ENCODE data around the gene CCT6B. TPM values are rescaled to one million over a fixed set of nuclear protein-coding genes. Genes with fewer than 3 reads are reported as not detected.

CCT6B gene
- total and polyA plus RNA-seq, 2 of the 4 experiments (the other 2 are of a cell fraction) = 0.72 to 1.1 TPM

- peaks cover 52% of the 10 kb centered on the region for H3K36me3 ChIP-seq (ENCODE audit: control insufficient read depth, insufficient read depth, low read length)
- H3K4me1 ChIP-seq (ENCODE audit: control insufficient read depth, insufficient read depth, low read length) = peaks cover 22% of the 10 kb centered on the region
- no peak for TF ChIP-seq SMC3 (IDR thresholded peaks at IDR 0.05; ENCODE audit: low read depth, low read length)
- TF ChIP-seq CEBPB (IDR thresholded peaks at IDR 0.05; ENCODE audit: low read depth, low read length) = no peak
- TF ChIP-seq MAFK (IDR thresholded peaks at IDR 0.05; ENCODE audit: low read depth, low read length) = no peak
- TF ChIP-seq USF2 (IDR thresholded peaks at IDR 0.05; ENCODE audit: low read depth, low read length) = no peak
- no peak for TF ChIP-seq RAD21 (IDR thresholded peaks at IDR 0.05; ENCODE audit: low read length)
- no peak for TF ChIP-seq MXI1 (IDR thresholded peaks at IDR 0.05; ENCODE audit: borderline replicate concordance, low read depth, low read length)
- TF ChIP-seq POLR2A (IDR thresholded peaks at IDR 0.05; ENCODE audit: low read depth, low read length) = no peak
- no peak for TF ChIP-seq ELK1 (IDR thresholded peaks at IDR 0.05; ENCODE audit: borderline replicate concordance, low read depth, low read length)
- no peak for TF ChIP-seq CTCF (conservative IDR thresholded peaks at IDR 0.05; ENCODE audit: low read depth, low read length)
- in situ Hi-C loops (cut with MboI; ENCODE audit: low sequenced_read_pairs) = loop anchor here (5.0 to 25.0 kb wide), 2 partner anchors 93 to 588 kb away; partner anchors contain the start of genes AP2B1 and PEX12
- H3K27ac ChIP-seq (ENCODE audit: insufficient read depth, low read length) = no peak overlapping the region
- H2AK9ac ChIP-seq (replicated peaks; ENCODE audit: low read depth, low read length, poor library complexity) = no peak overlapping the region
- H3K9me1 ChIP-seq (ENCODE audit: insufficient read depth, low read length) = peaks cover 8% of the 10 kb centered on the region
- no peak overlapping the region for H4K8ac ChIP-seq (ENCODE audit: low read depth in 2 of 2, low read length in 2 of 2)
- H2AFZ ChIP-seq (replicated peaks; ENCODE audit: low read length, poor library complexity) = no peak overlapping the region
- H3K4me3 ChIP-seq (ENCODE audit: insufficient read depth, low read depth, low read length) = no peak overlapping the region
- no peak overlapping the region for H2BK20ac ChIP-seq (ENCODE audit: low read depth, low read length)
- DNase-seq = no peak
- no peak overlapping the region for H3K4ac ChIP-seq (ENCODE audit: low read depth, low read length)
- no TSS peak for BruUV-seq (replicated peaks)
- no peak overlapping the region for H3K4me2 ChIP-seq (ENCODE audit: low read depth, low read length)
- WGBS, 2 experiments (ENCODE audit: extremely low coverage in 2 of 2, insufficient read length in 1 of 2) = 100% methylated on average over 1 of the region's 2 CpGs; no CpG with 5 or more reads in 1 of the 2 experiments
- no peak overlapping the region for H4K5ac ChIP-seq (ENCODE audit: low read depth, low read length)
- H4K91ac ChIP-seq (ENCODE audit: insufficient read depth, low read depth, low read length) = no peak overlapping the region
- H2AK5ac ChIP-seq (ENCODE audit: low read depth, low read length) = 0 out of 2 replicates have a peak overlapping the region, but pooled peaks have one; percentile 40
- H3K14ac ChIP-seq (replicated peaks; ENCODE audit: low read depth, low read length) = no peak overlapping the region
- no peaks in the 10 kb centered on the region for H3K9me3 ChIP-seq (ENCODE audit: control insufficient read depth, insufficient read depth, low read length)
- peaks cover 0 to 15% of the 10 kb centered on the region in 2 experiments; a peak in 2 of 4 replicates for H3K79me1 ChIP-seq (ENCODE audit: low read depth in 1 of 2, low read length in 2 of 2)
- dilution Hi-C loops (cut with HindIII; ENCODE audit: low sequenced_read_pairs, unreplicated experiment) = no loop called here
- H2BK120ac ChIP-seq (ENCODE audit: low read depth, low read length) = no peak overlapping the region
- H3K18ac ChIP-seq (ENCODE audit: low read depth, low read length) = no peak overlapping the region
- intact Hi-C loops (cut with micrococcal nuclease) = loop anchor here (5.0 to 10.0 kb wide), 2 partner anchors 545 to 577 kb away; no protein-coding TSS in a partner anchor
- ChIA-PET POLR2A (ENCODE audit: unreplicated experiment) (no interaction called here), CTCF (interaction anchor here (0.6 to 1.3 kb wide), 2 partner anchors 9 to 90 kb away, joined by 3 to 4 read pairs; no protein-coding TSS in a partner anchor)
- no peak overlapping the region for H2BK5ac ChIP-seq (ENCODE audit: low read depth, low read length, poor library complexity, severe bottlenecking)
- H4K20me1 ChIP-seq (ENCODE audit: insufficient read depth, low read length) = no peaks in the 10 kb centered on the region
- H3K56ac ChIP-seq (ENCODE audit: extremely low read depth, insufficient read depth, low read length) = no peak overlapping the region
- ATAC-seq (ENCODE audit: low read depth) = no peak
- no peak overlapping the region for H3K9ac ChIP-seq (ENCODE audit: low read depth, low read length)
- H3K27me3 ChIP-seq (ENCODE audit: control insufficient read depth, insufficient read depth, low read length) = no peaks in the 10 kb centered on the region
- no peak overlapping the region for H3K23ac ChIP-seq (ENCODE audit: low read depth, low read length)
- H2BK15ac ChIP-seq (ENCODE audit: low read depth, low read length) = no peak overlapping the region
These were observed 38.2 kb upstream of the CCT6B start for GRCh38 chr17:34999456-34999855.

Measured in IMR-90 (cell line).